GM12891 (cell line): ENCODE measurements around the gene MTPN. TPM values are rescaled to one million over a fixed set of nuclear protein-coding genes. Genes with fewer than 3 reads are reported as not detected.

Experiments used
- DNase-seq: peaks from one replicate; pipeline ENCODE4 v3.0.0; 2011; ENCODE audit warnings: low spot score; ENCODE audit not compliant: insufficient read length
- FAIRE-seq: peaks from 2 replicates; lab custom pipeline; 2011; peaks lifted over from hg19 to GRCh38; lab: Jason Lieb, UNC
- PAX5 ChIP-seq: IDR thresholded peaks from 2 replicates; pipeline ENCODE4 v1.6.1; 2011; ENCODE audit warnings: low read length, moderate library complexity, mild to moderate bottlenecking; ENCODE audit not compliant: insufficient read depth, severe bottlenecking
- POLR2A ChIP-seq: IDR thresholded peaks from 2 replicates; pipeline ENCODE4 v1.6.1; 2011; ENCODE audit warnings: low read depth, low read length, control low read depth
- POLR2AphosphoS5 ChIP-seq: IDR thresholded peaks from 2 replicates; pipeline ENCODE4 v1.6.1; 2011; ENCODE audit warnings: low read depth, low read length, control low read depth
- POU2F2 ChIP-seq: IDR thresholded peaks from 2 replicates; pipeline ENCODE4 v1.6.1; 2011; ENCODE audit warnings: low read depth, mild to moderate bottlenecking, control low read depth, low read length, moderate library complexity
- SPI1 ChIP-seq: IDR thresholded peaks from 2 replicates; pipeline ENCODE4 v1.6.1; 2011; ENCODE audit warnings: low read depth, low read length, control low read depth
- TAF1 ChIP-seq: IDR thresholded peaks from 2 replicates; pipeline ENCODE4 v1.6.1; 2011; ENCODE audit warnings: low read depth, low read length, control low read depth
- polyA plus RNA-seq: library from polyadenylated mRNA; unstranded; fragments of >200 nt; gene quantifications from one replicate; pipeline ENCODE4 v1.2.1, GENCODE V29; 2012; ENCODE audit warnings: low read depth, missing spikeins, inconsistent platforms; ENCODE audit not compliant: missing spikeins

Gene MTPN, protein sequence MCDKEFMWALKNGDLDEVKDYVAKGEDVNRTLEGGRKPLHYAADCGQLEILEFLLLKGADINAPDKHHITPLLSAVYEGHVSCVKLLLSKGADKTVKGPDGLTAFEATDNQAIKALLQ
- polyA plus RNA-seq = 47.1 TPM

DNA sequence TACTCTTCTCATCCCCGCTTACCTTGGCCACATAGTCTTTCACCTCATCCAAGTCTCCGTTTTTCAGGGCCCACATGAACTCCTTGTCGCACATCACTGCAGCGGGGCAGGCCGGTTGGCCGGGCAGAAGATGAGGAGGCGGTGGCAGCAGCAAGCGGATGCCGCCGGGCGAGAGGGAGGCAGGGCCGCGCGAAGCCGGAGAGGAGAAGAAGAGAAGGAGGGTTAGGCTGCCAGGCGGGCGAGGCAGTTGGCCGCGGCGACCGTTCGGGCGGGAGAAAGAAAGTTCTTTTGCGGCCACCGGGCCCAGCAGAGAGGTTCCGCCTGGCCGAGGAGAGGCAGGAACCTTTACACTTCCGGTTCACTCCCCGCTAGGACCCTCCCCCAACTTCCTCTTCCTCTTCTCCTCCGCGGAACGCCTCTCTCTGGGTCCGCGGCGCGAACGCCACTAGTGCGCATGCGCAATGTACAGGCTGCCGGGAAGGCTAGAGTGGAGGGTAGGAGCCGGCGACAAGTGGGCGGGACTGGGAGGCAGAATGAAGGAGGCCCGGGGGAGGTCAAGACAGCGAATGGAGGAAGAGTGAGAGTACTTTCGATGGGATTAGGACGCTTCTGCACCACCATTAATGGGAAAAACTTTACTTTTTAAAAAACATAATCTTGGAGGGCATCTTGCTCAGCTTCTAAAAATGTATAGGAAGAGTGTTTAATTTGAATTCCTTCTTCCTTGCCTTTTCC lies at the start of gene MTPN:
MTPN (minus strand) TSS at position 353 of the 735 bp plus-strand sequence; CDS start at position 94, 259 bp downstream.
- TF ChIP-seq SPI1 = peak; percentile 83
- no peak for TF ChIP-seq POU2F2
- 0 out of 2 replicates have a peak, but pooled peaks have one; percentile 21 for TF ChIP-seq TAF1
- FAIRE-seq = peak; percentile 96

DNA sequence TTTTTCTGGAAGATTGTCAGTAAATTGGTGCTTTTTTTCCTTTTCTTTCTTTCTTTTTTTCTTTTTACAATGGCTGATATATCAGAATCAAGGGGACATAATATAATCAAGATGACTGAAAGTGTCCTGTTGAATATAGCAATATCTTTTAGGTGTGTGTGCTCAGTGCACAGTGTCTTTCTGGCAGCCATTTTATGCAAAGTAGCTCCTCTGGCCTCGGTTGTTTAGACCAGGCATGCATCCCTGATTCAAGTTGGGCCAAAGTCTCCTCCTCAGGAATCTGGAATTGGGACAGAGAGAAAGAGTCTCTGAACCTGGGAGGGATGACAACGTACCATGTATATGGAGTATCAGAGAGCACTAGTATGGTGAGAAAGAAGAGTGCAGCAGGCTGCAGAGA lies 49.0 kb upstream of the MTPN start:
- DNase-seq (no peak), FAIRE-seq (no peak)
- no peak for TF ChIP-seq TAF1
- TF ChIP-seq PAX5 = no peak
- TF ChIP-seq POU2F2 = no peak
- TF ChIP-seq POLR2AphosphoS5 = no peak
- TF ChIP-seq SPI1 = no peak
- TF ChIP-seq POLR2A = no peak

More for the DNA sequence above, at the start of gene MTPN:
- DNase-seq = peak; percentile 56

DNA sequence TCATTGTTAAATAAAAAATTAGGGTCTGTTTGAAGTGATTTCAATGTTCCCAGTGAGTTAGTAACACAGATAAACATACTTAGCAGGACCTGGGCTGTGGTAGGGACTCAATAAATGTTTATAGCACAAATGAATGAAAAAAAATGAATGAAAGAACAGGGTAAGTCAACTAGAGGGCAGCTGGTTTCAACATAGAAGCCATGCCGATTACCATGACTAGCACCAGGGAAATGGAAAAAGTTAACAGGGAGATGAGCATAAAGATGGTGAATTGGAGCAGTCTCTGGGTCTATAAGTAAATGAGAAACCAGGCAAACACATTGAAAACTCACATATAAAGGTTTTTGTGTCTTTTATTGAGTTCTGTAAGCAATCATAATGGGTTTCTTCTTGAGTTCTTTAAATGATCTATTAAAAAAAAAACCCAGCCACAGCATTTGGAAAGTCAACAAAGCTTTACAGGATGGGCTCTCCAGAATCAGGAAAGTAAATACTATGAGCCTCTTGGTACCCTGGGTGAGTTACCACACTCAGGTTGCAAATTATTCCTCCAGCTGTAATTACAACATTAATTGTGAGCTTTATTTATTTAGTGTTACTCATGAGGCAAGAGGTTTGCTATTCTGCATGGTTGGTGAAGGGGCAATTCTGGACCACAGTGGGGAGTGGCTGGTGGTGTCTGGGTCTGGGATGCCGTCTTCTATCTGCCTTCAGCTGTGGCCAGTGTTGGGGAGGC lies 46.1 kb upstream of the MTPN start:
- TF ChIP-seq PAX5 (no peak), POLR2AphosphoS5 (no peak), TAF1 (no peak), POLR2A (no peak), POU2F2 (no peak), SPI1 (no peak)
- FAIRE-seq (no peak), DNase-seq (no peak)

DNA sequence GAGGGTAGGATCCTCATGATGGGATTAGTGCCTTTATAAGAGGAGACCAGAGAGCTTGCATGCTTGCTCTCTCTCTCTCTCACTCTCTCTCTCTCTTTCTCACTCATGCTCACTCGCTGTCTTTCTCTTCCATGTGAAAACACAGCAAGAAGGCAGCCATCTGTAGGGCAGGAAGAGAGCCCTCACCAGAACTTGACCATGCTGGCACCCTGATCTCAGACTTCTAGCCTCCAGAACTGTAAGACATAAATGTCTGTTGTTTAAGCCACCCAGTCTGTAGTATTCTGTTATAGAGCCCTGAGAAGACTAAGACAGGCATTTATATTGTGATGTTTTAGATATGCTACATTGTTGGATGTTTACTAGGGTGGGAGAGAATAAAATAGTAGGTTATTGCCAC lies 43.4 kb upstream of the MTPN start:
- FAIRE-seq (no peak), DNase-seq (no peak)
- TF ChIP-seq PAX5 = no peak
- no peak for TF ChIP-seq POLR2AphosphoS5
- no peak for TF ChIP-seq TAF1
- TF ChIP-seq SPI1 = no peak
- TF ChIP-seq POLR2A = no peak

DNA sequence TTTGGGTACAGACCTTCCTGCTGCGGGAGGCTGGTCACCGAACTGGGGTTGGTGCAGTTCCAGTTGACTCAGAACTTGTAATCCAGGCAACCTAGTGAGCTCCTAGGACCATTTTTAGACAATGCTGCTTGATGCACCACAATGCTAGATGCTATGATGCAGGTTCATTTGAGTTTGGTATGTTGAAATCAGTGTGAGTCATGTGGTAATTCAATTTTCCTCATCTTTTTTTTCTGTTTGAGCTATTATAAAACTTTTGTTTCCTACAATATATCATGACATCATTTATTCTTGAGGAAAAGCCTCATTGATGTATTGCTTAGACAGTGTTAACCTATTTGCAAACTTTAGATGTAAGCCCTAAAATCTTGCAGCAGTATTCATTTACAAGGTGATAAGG lies 40.9 kb upstream of the MTPN start:
- TF ChIP-seq POLR2AphosphoS5 (no peak), TAF1 (no peak), PAX5 (no peak), POLR2A (no peak), POU2F2 (no peak), SPI1 (no peak)
- FAIRE-seq (no peak), DNase-seq (no peak)

- TF ChIP-seq POU2F2 = no peak
- no peak for TF ChIP-seq PAX5
- TF ChIP-seq SPI1 = peak; percentile 63
- no peak for TF ChIP-seq POLR2A
- no peak for TF ChIP-seq TAF1
- DNase-seq = no peak
- no peak for FAIRE-seq
Measured at GRCh38 chr7:136016649-136017395, 39.7 kb upstream of the MTPN start.

DNA sequence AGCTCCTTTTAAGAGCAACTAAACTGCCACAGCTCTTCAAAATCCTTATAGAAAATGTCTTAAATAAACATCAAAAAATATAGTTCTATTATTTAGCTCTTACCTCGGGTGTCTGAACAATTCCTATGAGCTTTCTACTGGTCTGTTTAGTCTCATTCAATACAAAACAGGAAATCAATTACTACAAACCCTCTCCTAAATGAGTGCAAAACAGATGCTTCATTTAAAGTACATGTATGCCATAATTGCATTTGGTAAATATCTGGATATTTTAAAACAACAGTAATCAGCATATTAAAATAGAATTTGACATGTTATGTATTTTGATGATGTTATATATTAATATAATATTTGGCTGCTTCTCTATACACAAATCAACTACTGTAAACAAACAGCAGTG lies 38.5 kb upstream of the MTPN start:
- DNase-seq (no peak), FAIRE-seq (no peak)
- TF ChIP-seq TAF1 (no peak), POU2F2 (no peak), SPI1 (no peak), PAX5 (no peak), POLR2A (no peak), POLR2AphosphoS5 (no peak)

GRCh38 chr7:136014659-136015058 lies 37.5 kb upstream of the MTPN start:
- TF ChIP-seq POLR2AphosphoS5 (no peak), TAF1 (no peak), SPI1 (no peak), PAX5 (no peak), POLR2A (no peak), POU2F2 (no peak)
- DNase-seq (no peak), FAIRE-seq (no peak)

DNA sequence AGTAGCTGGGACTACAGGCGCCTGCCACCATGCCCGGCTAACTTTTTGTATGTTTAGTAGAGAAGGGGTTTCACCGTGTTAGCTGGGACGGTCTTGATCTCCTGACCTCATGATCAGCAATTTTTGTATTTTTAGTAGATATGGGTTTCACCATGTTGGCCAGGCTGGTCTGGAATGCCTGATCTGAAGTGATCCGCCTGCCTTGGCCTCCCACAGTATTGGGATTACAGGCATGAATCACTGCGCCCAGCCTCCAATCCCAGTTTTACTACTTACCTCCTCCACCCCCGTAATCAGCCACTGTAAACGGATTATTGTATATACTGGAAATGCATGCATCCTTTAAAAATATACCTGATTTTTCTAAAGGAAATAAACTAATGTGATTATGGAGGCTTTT lies 35.1 kb upstream of the MTPN start:
- no peak for DNase-seq
- no peak for FAIRE-seq
- TF ChIP-seq TAF1 (no peak), POLR2A (no peak), PAX5 (no peak), SPI1 (no peak), POU2F2 (no peak), POLR2AphosphoS5 (no peak)
